OCI-LY3 (cell line): ENCODE data around the gene ESRRG.

ENCODE experiments used
- H2AFZ ChIP-seq: fragments of 200-600, 300-600 bp; shearing (Covaris generic); 2 replicates; pipeline ENCODE4 v1.6.0; 2014; ENCODE audit warnings: antibody characterized with exemption, low read depth, low read length
- H3K27ac ChIP-seq: fragments of 200-600, 300-600 bp; sonication (generic); 2 replicates; pipeline ENCODE4 v1.5.1; 2014; ENCODE audit warnings: mild to moderate bottlenecking, low read length, moderate library complexity, mixed read lengths
- H3K27me3 ChIP-seq: fragments of 200-600, 300-600 bp; sonication (generic); 2 replicates; pipeline ENCODE4 v1.6.1; 2014; ENCODE audit warnings: low read depth, low read length, mixed read lengths
- H3K36me3 ChIP-seq: fragments of 200-600, 300-600 bp; sonication (generic); replicated peaks from 2 replicates; pipeline ENCODE3; 2014; ENCODE audit warnings: low read depth, low read length, mixed read lengths
- H3K4me1 ChIP-seq: fragments of 300-600, 200-600 bp; sonication (generic); 2 replicates; pipeline ENCODE4 v1.6.1; 2014; ENCODE audit warnings: low read length, mixed read lengths
- H3K4me2 ChIP-seq: fragments of 200-600, 300-600 bp; sonication (generic); 2 replicates; pipeline ENCODE4 v1.6.1; 2014; ENCODE audit warnings: low read length, mixed read lengths
- H3K4me3 ChIP-seq: fragments of 300-600, 200-600 bp; sonication (generic); 2 replicates; pipeline ENCODE4 v1.5.1; 2014; ENCODE audit warnings: antibody characterized with exemption, mild to moderate bottlenecking, low read length, moderate library complexity
- H3K79me2 ChIP-seq: fragments of 300-600, 200-600 bp; shearing (Covaris generic); 2 replicates; pipeline ENCODE4 v1.6.1; 2014; ENCODE audit warnings: mild to moderate bottlenecking, low read length, mixed read lengths
- H3K9ac ChIP-seq: fragments of 300-600, 200-600 bp; shearing (Covaris generic); 2 replicates; pipeline ENCODE4 v1.6.0; 2014; ENCODE audit warnings: mild to moderate bottlenecking, low read length, moderate library complexity
- H3K9me3 ChIP-seq: fragments of 200-600, 300-600 bp; shearing (Covaris generic); 2 replicates; pipeline ENCODE4 v1.6.1; 2014; ENCODE audit warnings: low read length, mixed read lengths; ENCODE audit not compliant: insufficient read depth
- H4K20me1 ChIP-seq: fragments of 200-600, 300-600 bp; sonication (generic); 2 replicates; pipeline ENCODE4 v1.6.1; 2016; ENCODE audit warnings: low read length, mixed read lengths; ENCODE audit not compliant: insufficient read depth
- EZH2phosphoT487 ChIP-seq: fragments of 200-600 bp; shearing (Covaris generic); IDR thresholded peaks from 2 replicates; pipeline ENCODE4 v1.6.1; 2018; ENCODE audit warnings: antibody characterized with exemption, mixed run types, low read depth
- TF ChIP-seq, protein P1 (sequence below): fragments of 200-600, 300-600 bp; sonication (generic); IDR thresholded peaks from 2 replicates; pipeline ENCODE4 v1.5.1; 2014; ENCODE audit warnings: antibody characterized with exemption, low read length, low read depth

The ESRRG gene

GRCh38 chr1:216641669-216642460 lies 81.4 kb downstream of the ESRRG start:
- peak overlapping the region; percentile 34 for H3K4me2 ChIP-seq
- no peak overlapping the region for H2AFZ ChIP-seq
- H3K27ac ChIP-seq: no peak overlapping the region
- TF ChIP-seq, protein P1, sequence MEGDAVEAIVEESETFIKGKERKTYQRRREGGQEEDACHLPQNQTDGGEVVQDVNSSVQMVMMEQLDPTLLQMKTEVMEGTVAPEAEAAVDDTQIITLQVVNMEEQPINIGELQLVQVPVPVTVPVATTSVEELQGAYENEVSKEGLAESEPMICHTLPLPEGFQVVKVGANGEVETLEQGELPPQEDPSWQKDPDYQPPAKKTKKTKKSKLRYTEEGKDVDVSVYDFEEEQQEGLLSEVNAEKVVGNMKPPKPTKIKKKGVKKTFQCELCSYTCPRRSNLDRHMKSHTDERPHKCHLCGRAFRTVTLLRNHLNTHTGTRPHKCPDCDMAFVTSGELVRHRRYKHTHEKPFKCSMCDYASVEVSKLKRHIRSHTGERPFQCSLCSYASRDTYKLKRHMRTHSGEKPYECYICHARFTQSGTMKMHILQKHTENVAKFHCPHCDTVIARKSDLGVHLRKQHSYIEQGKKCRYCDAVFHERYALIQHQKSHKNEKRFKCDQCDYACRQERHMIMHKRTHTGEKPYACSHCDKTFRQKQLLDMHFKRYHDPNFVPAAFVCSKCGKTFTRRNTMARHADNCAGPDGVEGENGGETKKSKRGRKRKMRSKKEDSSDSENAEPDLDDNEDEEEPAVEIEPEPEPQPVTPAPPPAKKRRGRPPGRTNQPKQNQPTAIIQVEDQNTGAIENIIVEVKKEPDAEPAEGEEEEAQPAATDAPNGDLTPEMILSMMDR: no peak
- TF ChIP-seq EZH2phosphoT487: no peak
- H3K79me2 ChIP-seq: no peaks in the 10 kb centered on the region
- H3K4me1 ChIP-seq: peaks cover 19% of the 10 kb centered on the region
- no peak overlapping the region for H3K9ac ChIP-seq
- peaks cover 11% of the 10 kb centered on the region; the same call in 1 of the 2 replicates for H3K27me3 ChIP-seq
- H3K4me3 ChIP-seq: no peak overlapping the region
- H3K36me3 ChIP-seq: no peaks in the 10 kb centered on the region
- no peaks in the 10 kb centered on the region for H3K9me3 ChIP-seq
- H4K20me1 ChIP-seq: no peaks in the 10 kb centered on the region

GRCh38 chr1:216640100-216640499 lies 83.1 kb downstream of the ESRRG start:
- Histone ChIP-seq H2AFZ (no peak overlapping the region), H3K9me3 (no peaks in the 10 kb centered on the region), H4K20me1 (no peaks in the 10 kb centered on the region), H3K27me3 (peaks cover 11% of the 10 kb centered on the region; the same call in 1 of the 2 replicates), H3K4me1 (peaks cover 19% of the 10 kb centered on the region), H3K9ac (no peak overlapping the region), H3K4me3 (no peak overlapping the region), H3K36me3 (no peaks in the 10 kb centered on the region), H3K79me2 (no peaks in the 10 kb centered on the region), H3K27ac (no peak overlapping the region), H3K4me2 (no peak overlapping the region)
- TF ChIP-seq, protein P1: no peak
- TF ChIP-seq EZH2phosphoT487: no peak

DNA sequence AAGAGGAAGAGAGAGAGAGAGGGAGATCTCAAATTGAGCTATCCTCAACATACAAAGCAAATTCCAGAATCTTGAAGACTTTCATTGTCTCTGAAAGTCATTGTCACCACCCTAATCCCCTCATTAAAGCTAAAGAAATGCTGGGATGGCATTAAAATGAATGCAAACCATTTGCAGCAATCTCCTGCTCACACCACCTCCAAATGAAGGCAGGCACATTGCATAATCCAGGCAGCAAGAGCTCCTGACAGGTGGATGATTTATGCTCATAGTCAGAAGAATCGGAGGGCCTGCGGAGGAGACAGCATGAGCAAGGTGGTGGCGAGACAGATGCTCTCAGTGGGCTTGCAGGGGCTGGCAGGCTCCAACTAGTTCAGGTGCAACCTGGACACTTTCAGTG lies 90.2 kb downstream of the ESRRG start:
- Histone ChIP-seq H3K9me3 (no peaks in the 10 kb centered on the region), H3K27me3 (no peaks in the 10 kb centered on the region), H3K9ac (no peak overlapping the region), H3K4me2 (no peak overlapping the region), H3K4me3 (no peak overlapping the region), H3K79me2 (no peaks in the 10 kb centered on the region), H3K36me3 (no peaks in the 10 kb centered on the region), H2AFZ (no peak overlapping the region), H3K27ac (no peak overlapping the region), H3K4me1 (no peaks in the 10 kb centered on the region), H4K20me1 (no peaks in the 10 kb centered on the region)
- TF ChIP-seq, protein P1: no peak
- TF ChIP-seq EZH2phosphoT487: no peak

DNA sequence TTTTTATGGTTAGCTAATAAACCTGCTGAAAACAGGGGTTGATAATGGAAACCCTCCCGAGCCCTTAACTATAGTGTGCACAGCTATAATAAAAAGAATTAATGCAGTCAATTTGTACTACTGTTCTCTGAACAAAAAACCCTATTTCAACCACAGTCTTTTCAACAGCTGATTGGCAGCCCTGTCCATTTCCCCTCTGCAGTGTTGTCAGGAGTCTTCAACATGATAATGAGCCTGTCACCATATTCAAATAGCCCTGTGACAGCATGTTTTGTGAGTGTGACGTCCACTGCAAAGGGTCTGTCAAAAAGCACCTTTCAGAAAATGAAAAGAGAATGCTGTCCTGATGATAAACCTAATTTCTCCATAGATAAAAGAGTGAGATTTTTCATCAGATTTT lies 92.7 kb downstream of the ESRRG start:
- Histone ChIP-seq H3K9me3 (no peaks in the 10 kb centered on the region), H3K36me3 (no peaks in the 10 kb centered on the region), H2AFZ (no peak overlapping the region), H4K20me1 (no peaks in the 10 kb centered on the region), H3K79me2 (no peaks in the 10 kb centered on the region), H3K4me2 (no peak overlapping the region), H3K4me3 (no peak overlapping the region), H3K27me3 (no peaks in the 10 kb centered on the region), H3K27ac (no peak overlapping the region), H3K4me1 (no peaks in the 10 kb centered on the region), H3K9ac (no peak overlapping the region)
- TF ChIP-seq, protein P1: no peak
- TF ChIP-seq EZH2phosphoT487: no peak
